Posterior cingulate gyrus (tissue), 11 donors: ENCODE data around the gene GET3.
"Not testable (repeated sequence)": the region's sequence is repeated elsewhere in the genome, so short reads cannot be mapped to it uniquely, and the experiment has no call there.

ENCODE experiments used
- DNase-seq, 10 donors: peaks; one replicate each; pipeline versions ENCODE4 v3.0.0 to v3.0.0-alpha.2; 2020 to 2021; ENCODE audit warnings: mixed read lengths in 3 of 10
- intact Hi-C: fragments of 100-400 bp; cut with DNase I; formaldehyde crosslinking; loops from one replicate; pipeline ENCODE4 v1.15.1; 2023

The GET3 gene

GRCh38 chr19:12788682-12789097 is 51.4 kb downstream of the GET3 start:
- intact Hi-C loops: no loop called here
- peak in 8 of 10 donors; percentile 36 to 95 (median 64) for DNase-seq

- no peak for DNase-seq
- intact Hi-C loops: no loop called here
Observed at GRCh38 chr19:12789098-12789903, 52.0 kb downstream of the GET3 start.

DNA sequence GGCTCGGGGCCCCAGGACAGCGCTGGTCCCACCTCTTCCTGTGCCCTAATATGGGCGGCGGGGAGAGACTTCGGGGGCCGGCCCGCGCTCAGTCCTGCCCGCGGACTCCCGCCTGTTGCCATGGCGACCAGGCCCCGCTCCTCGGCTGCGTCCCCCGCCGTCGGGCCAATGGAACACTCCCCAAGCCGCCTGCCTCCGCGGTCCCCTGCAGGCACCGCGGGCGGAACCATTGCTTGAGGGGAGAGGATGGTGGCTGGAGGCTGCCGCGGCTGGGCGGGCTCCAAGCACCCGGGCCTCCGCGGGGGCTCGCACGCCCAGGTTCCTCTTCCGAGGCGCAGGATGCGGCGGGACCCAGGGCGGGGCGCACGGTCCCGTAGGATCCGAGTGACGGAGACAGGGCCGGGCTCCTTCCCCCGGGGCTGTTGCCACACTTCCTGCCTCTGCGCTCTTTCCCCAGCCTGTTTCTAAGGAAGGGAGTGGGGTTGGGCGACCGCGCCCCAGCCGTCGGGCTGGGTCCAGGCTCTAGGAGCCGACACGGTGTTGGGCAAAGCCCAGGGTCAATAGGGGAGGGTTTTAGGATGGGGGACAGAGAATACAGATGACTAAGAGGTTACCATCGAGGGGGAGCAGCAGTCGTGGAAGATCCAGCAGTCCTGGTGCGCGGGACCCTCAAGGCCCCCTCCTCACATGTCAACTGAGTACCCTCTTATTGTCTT is 52.8 kb downstream of the GET3 start:
- intact Hi-C loops: loop anchor here (2.0 kb wide), 1 partner anchor 55 kb away; the partner anchor contains the start of gene TRIR
- DNase-seq: peak; percentile 92 to 100 (median 97)

DNA sequence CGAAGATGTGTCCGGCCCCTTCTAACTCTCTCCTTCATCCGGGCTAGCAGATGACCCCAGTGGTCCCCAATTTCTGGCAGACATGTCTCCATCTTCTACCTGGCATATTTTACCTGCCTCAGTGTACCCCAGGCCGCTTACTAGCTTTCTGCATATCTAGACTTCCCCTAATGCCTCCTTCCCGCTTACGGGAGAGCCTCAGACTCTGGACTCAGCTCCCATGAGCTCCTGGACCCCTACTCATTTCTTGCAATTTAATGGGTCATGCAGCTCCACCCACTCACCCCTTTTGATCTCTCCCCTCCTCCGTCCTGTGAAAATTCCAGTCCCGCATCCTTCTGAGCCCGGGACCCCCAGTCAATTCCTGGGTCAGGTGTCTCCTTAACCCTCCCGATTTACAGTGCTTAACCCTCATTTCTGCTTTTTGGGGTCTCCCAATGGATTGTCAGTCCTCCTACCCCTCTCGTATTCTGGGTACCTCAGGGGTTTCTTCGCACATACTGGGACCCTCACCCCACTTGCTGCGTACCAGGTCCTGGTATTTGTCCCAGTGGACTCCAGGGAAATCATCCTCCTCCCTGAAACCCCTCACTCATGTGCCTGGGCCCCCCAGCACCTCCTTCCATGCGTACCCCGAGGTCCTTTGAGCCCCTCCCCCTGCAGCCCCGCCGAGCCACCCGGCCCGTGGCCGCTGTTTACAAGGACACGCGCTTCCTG is 53.5 kb downstream of the GET3 start:
- intact Hi-C loops: loop anchor here (2.0 kb wide), 1 partner anchor 56 kb away; the partner anchor contains the start of gene TRIR
- no peak for DNase-seq

- intact Hi-C loops: loop anchor here (2.0 kb wide), 1 partner anchor 57 kb away; the partner anchor contains the start of gene TRIR
- DNase-seq: peak; percentile 96 to 100 (median 98)
Observed at GRCh38 chr19:12791345-12792050, 54.2 kb downstream of the GET3 start, which contains the start of gene JUNB. TSS of gene JUNB (plus strand) at chr19:12791486. CDS start at chr19:12791772, 286 bp downstream.

- intact Hi-C loops: no loop called here
- DNase-seq: peak; percentile 45 to 95 (median 64)
Observed at GRCh38 chr19:12792051-12792852, 55.0 kb downstream of the GET3 start.

- intact Hi-C loops: no loop called here
- DNase-seq: no peak
Observed at GRCh38 chr19:12792853-12793289, 55.6 kb downstream of the GET3 start.

- intact Hi-C loops: no loop called here
Observed at GRCh38 chr19:12793290-12794195, 56.2 kb downstream of the GET3 start.

DNA sequence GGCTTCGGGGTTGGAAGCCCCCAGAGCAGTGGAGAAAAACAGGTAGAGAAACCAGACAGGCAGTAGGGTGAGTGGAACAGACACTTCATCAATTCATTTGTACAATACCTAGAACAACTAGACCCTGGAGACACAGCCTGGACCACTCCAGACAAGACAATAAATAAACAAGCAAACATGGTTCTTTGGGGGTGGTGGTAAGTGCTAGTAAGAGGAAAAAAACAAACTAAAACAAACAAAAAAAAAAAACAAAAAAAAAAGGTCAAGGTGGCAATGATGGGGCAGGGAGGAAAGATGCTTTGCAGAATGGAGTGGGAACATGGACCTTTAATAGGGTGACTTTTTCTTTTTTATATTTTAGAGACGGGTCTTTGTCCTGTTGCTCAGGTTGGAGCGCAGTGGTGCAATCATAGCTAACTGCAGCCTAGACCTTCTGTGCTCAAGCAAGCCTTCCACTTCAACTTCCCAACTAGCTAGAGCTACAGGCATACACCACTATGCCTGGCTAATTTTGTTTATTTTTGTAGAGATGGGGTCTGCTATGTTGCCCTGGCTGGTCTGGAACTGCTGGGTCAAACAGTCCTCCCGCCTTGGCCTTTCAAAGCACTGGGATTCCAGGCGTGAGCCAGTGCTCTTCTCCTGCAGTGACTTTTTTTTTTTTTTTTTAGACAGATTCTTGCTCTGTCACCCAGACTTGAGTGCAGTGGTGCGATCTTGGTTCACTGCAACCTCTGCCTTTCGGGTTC is 57.1 kb downstream of the GET3 start:
- intact Hi-C loops: no loop called here
- DNase-seq: no peak

More at GRCh38 chr19:12793290-12794195, 56.2 kb downstream of the GET3 start:
- peak; percentile 81 to 99 (median 90) for DNase-seq

DNA sequence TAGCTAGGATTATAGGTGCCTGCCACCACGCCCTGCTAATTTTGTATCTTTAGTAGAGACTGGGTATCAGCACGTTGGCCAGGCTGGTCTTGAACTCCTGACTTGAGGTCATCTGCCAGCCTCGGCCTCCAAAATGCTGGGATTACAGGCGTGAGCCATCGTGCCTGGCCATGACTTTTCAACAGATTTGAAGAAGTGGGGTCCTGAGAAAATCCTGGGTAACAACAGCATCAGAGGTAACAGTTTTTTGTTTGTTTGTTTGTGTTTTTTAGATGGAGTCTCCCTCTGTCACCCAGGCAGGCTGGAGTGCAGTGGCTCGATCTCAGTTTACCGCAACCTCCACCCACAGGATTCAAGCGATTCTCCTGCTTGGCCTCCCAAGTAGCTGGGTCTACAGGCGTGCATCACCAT is 57.7 kb downstream of the GET3 start:
- no peak for DNase-seq
- intact Hi-C loops: no loop called here

DNA sequence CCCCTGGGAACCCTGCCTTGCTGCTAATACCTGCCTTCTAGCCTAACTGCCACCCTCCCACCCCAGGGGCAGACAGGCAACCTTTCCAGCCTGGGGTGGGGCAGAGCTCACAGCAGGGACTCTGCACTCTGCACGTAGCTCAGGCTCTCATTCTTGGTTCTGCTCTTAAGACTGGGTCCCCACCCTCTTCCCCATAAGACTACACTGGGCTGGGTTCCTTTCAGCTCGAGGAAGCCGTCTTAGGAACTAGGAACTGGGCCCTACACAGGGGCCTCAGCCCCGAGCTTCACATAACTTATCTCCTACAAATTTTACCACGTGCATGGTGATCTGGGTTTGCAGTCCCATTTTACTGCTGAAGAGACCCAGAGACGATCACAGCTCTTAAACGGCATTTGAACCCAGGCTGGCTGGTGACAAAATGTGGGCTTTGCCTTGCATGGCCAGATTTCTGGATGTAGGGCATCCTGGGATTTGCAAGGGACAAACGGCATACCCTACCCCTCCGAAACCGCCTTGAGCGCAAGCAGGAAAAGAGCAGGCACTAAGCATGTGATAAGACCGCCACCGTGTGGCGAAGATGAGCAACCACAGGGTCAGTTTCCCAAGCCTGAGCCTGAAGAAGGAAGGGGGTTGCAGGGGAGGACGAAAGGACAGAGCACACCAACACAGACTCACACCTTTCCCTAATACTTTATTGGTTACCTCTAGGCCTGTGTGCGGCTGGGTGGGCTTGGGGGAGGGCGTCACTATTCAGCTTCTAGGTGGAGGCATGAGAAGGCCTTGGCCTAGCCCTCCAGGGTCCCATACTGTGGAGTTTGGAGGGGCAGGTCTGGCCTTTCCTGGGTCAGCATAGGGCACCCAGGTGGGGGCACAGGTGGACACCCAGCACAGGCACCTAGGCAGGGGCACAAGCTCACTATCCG is 59.1 kb downstream of the GET3 start:
- DNase-seq: peak; percentile 51 to 96 (median 79)
- intact Hi-C loops: loop anchor here (1.0 kb wide), 1 partner anchor 19 kb away; no protein-coding TSS in a partner anchor

- peak in 1 of 10 donors; percentile 41 for DNase-seq
- intact Hi-C loops: no loop called here
Observed at GRCh38 chr19:12797141-12797587, 59.9 kb downstream of the GET3 start.

DNA sequence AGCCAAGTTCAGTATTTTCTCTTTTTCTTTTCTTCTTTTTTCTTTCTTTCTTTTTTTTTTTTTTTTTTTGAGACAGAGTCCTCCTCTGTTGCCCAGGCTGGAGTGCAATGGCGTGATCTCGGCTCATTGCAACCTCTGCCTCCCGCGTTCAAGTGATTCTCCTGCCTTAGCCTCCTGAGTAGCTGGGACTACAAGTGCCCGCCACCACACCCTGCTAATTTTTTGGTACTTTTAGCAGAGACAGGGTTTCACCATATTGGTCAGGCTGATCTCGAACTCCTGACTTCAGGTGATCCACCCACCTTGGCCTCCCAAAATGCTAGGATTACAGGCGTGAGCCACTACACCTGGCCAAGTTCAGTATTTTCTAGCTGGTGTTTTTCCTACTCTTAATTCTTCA is 60.3 kb downstream of the GET3 start:
- not testable (repeated sequence) for DNase-seq

More for the DNA sequence above, 60.3 kb downstream of the GET3 start:
- intact Hi-C loops: not testable (repeated sequence)
